ENCODE results near the gene IFI27L1. TPM values are rescaled to one million over a fixed set of nuclear protein-coding genes. Genes with fewer than 3 reads are reported as not detected.

IFI27L1 gene
- polyA plus RNA-seq, 1 donor from 2014 or later, result 37.9 TPM

DNA sequence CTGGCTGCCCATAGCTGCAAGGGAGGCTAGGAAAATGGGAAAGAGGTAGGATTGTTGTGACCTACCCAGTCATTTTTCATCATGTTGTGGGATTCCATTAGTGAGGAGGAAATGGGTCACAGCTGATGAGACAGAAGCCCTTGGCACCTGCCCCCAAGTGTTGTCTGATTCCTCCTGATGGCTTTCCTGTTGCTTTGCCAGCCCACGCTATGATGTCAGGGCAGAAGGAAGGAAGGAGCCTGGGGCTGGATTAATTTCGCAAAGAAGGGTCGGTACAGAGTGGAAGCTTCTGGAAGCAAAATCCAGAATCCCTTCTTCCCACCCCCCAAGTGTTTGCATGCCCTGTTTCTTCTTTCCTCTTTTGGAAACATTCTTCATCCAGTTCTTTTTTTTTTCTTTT, 46.2 kb upstream of the IFI27L1 start:
- Histone ChIP-seq H3K79me2 (replicated peaks; ENCODE audit: insufficient read depth, low read length) (no peaks in the 10 kb centered on the region), H3K36me3 (ENCODE audit: insufficient read depth, low read length) (no peaks in the 10 kb centered on the region), H3K4me3 (ENCODE audit: low read length) (no peak overlapping the region), H2AFZ (ENCODE audit: low read depth, low read length) (no peak overlapping the region), H3K9me2 (ENCODE audit: insufficient read depth, low read length) (no peaks in the 10 kb centered on the region), H3K27ac (ENCODE audit: low read length) (no peak overlapping the region), H3K4me2 (ENCODE audit: low read length) (no peak overlapping the region), H4K20me1 (ENCODE audit: insufficient read depth) (no peaks in the 10 kb centered on the region), H3F3A (ENCODE audit: insufficient read depth, low read length, poor library complexity, severe bottlenecking) (no peaks in the 10 kb centered on the region), H3K27me3 (ENCODE audit: insufficient read depth, low read depth, low read length) (no peaks in the 10 kb centered on the region), H3K9ac (ENCODE audit: low read length) (no peak overlapping the region), H3K9me3 (ENCODE audit: low read length) (no peaks in the 10 kb centered on the region)
- TF ChIP-seq, protein P1, sequence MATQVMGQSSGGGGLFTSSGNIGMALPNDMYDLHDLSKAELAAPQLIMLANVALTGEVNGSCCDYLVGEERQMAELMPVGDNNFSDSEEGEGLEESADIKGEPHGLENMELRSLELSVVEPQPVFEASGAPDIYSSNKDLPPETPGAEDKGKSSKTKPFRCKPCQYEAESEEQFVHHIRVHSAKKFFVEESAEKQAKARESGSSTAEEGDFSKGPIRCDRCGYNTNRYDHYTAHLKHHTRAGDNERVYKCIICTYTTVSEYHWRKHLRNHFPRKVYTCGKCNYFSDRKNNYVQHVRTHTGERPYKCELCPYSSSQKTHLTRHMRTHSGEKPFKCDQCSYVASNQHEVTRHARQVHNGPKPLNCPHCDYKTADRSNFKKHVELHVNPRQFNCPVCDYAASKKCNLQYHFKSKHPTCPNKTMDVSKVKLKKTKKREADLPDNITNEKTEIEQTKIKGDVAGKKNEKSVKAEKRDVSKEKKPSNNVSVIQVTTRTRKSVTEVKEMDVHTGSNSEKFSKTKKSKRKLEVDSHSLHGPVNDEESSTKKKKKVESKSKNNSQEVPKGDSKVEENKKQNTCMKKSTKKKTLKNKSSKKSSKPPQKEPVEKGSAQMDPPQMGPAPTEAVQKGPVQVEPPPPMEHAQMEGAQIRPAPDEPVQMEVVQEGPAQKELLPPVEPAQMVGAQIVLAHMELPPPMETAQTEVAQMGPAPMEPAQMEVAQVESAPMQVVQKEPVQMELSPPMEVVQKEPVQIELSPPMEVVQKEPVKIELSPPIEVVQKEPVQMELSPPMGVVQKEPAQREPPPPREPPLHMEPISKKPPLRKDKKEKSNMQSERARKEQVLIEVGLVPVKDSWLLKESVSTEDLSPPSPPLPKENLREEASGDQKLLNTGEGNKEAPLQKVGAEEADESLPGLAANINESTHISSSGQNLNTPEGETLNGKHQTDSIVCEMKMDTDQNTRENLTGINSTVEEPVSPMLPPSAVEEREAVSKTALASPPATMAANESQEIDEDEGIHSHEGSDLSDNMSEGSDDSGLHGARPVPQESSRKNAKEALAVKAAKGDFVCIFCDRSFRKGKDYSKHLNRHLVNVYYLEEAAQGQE (IDR thresholded peaks at IDR 0.05; ENCODE audit: borderline replicate concordance), result no peak
- TF ChIP-seq TAF1 (IDR thresholded peaks at IDR 0.05; ENCODE audit: low read depth) (no peak), RAD21 (conservative IDR thresholded peaks at IDR 0.05) (no peak), SMC3 (conservative IDR thresholded peaks at IDR 0.05; ENCODE audit: poor library complexity) (no peak), MXI1 (conservative IDR thresholded peaks at IDR 0.05; ENCODE audit: poor library complexity, severe bottlenecking) (no peak), EP300 (conservative IDR thresholded peaks at IDR 0.05; ENCODE audit: poor library complexity, severe bottlenecking) (no peak), POLR2AphosphoS5 (IDR thresholded peaks at IDR 0.05) (no peak), EZH2 (IDR thresholded peaks at IDR 0.05; ENCODE audit: borderline replicate concordance, insufficient read depth, low read length, poor library complexity, severe bottlenecking) (no peak)
- TF ChIP-seq, protein P2, sequence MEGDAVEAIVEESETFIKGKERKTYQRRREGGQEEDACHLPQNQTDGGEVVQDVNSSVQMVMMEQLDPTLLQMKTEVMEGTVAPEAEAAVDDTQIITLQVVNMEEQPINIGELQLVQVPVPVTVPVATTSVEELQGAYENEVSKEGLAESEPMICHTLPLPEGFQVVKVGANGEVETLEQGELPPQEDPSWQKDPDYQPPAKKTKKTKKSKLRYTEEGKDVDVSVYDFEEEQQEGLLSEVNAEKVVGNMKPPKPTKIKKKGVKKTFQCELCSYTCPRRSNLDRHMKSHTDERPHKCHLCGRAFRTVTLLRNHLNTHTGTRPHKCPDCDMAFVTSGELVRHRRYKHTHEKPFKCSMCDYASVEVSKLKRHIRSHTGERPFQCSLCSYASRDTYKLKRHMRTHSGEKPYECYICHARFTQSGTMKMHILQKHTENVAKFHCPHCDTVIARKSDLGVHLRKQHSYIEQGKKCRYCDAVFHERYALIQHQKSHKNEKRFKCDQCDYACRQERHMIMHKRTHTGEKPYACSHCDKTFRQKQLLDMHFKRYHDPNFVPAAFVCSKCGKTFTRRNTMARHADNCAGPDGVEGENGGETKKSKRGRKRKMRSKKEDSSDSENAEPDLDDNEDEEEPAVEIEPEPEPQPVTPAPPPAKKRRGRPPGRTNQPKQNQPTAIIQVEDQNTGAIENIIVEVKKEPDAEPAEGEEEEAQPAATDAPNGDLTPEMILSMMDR (IDR thresholded peaks at IDR 0.05; ENCODE audit: poor library complexity, severe bottlenecking), result no peak

DNA sequence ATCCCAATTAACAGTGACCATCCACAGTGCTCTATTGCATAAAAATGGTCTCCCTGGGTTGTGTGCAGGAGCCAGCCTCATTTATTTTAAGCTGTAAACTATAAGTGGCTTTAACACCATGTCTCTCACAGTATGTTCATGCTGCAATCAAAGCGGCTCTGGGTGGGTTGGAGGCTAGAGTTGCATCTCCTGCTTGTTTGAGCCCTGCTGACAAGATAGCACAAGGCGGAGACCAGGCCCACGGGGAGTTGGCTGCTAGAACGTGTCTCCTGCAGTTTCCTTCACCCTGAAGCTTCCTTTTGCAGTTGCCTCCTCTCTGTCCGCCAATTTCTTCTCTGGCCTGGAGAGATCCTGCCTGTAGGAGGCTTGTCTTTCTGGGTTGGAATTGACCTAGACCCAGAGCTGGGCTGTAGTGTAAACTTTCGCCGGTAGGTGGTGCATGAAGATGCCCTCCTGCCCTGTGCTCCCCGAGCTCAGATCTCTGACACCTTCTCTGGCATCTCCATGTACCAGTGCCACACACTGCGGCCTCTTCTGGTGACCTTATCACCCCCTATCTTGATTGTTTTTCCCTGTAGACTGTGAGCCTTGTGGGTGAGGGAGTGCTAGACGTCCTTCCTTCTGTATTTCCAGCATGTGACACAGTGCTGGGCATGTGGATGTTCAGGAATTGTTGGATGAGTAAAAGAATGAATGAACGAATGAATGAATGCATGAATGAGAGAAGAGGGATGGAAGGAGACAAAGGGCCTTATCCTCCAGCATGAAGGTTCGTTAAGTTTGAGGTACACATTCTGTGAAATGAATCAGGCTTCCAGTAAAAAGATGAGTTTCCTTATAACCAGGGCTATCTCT, 44.6 kb upstream of the IFI27L1 start:
- Histone ChIP-seq H3K79me2 (replicated peaks; ENCODE audit: insufficient read depth, low read length) (no peaks in the 10 kb centered on the region), H3F3A (ENCODE audit: insufficient read depth, low read length, poor library complexity, severe bottlenecking) (no peaks in the 10 kb centered on the region), H3K4me2 (ENCODE audit: low read length) (no peak overlapping the region), H3K4me3 (ENCODE audit: low read length) (no peak overlapping the region), H4K20me1 (ENCODE audit: insufficient read depth) (no peaks in the 10 kb centered on the region), H3K27ac (ENCODE audit: low read length) (no peak overlapping the region), H3K9me2 (ENCODE audit: insufficient read depth, low read length) (no peaks in the 10 kb centered on the region), H3K9me3 (ENCODE audit: low read length) (no peaks in the 10 kb centered on the region), H2AFZ (ENCODE audit: low read depth, low read length) (no peak overlapping the region), H3K27me3 (ENCODE audit: insufficient read depth, low read depth, low read length) (no peaks in the 10 kb centered on the region), H3K9ac (ENCODE audit: low read length) (no peak overlapping the region), H3K36me3 (ENCODE audit: insufficient read depth, low read length) (no peaks in the 10 kb centered on the region)
- TF ChIP-seq, protein P1 (IDR thresholded peaks at IDR 0.05; ENCODE audit: borderline replicate concordance), result no peak
- TF ChIP-seq TAF1 (IDR thresholded peaks at IDR 0.05; ENCODE audit: low read depth) (no peak), EZH2 (IDR thresholded peaks at IDR 0.05; ENCODE audit: borderline replicate concordance, insufficient read depth, low read length, poor library complexity, severe bottlenecking) (no peak), EP300 (conservative IDR thresholded peaks at IDR 0.05; ENCODE audit: poor library complexity, severe bottlenecking) (no peak), POLR2AphosphoS5 (IDR thresholded peaks at IDR 0.05) (no peak), RAD21 (conservative IDR thresholded peaks at IDR 0.05) (peak; percentile 16), SMC3 (conservative IDR thresholded peaks at IDR 0.05; ENCODE audit: poor library complexity) (no peak), MXI1 (conservative IDR thresholded peaks at IDR 0.05; ENCODE audit: poor library complexity, severe bottlenecking) (no peak)
- TF ChIP-seq, protein P2 (IDR thresholded peaks at IDR 0.05; ENCODE audit: poor library complexity, severe bottlenecking), result peak; percentile 49

All from neural cell (in vitro differentiated cells).